MM.1S (cell line): ENCODE data around the gene RTL9.
"Not testable (repeated sequence)": the region's sequence is repeated elsewhere in the genome, so short reads cannot be mapped to it uniquely, and the experiment has no call there.

ENCODE experiments used
- DNase-seq: peaks from one replicate; pipeline ENCODE4 v3.0.0-alpha.2; 2015
- H2AFZ ChIP-seq: fragments of 300-600 bp; sonication (generic); 2 replicates; pipeline ENCODE4 v1.6.0; 2016; ENCODE audit warnings: antibody characterized with exemption, low read length
- H3F3A ChIP-seq: fragments of 300-600 bp; sonication (generic); 2 replicates; pipeline ENCODE4 v1.6.1; 2016; ENCODE audit warnings: mild to moderate bottlenecking, antibody characterized with exemption, low read length, moderate library complexity, mixed read lengths; ENCODE audit not compliant: insufficient read depth
- H3K27ac ChIP-seq: fragments of 300-600 bp; sonication (generic); 2 replicates; pipeline ENCODE4 v1.5.1; 2016; ENCODE audit warnings: mild to moderate bottlenecking, low read length
- H3K27me3 ChIP-seq: fragments of 300-600 bp; sonication (generic); replicated peaks from 2 replicates; pipeline ENCODE4 v1.6.0; 2016; ENCODE audit warnings: low read length; ENCODE audit not compliant: insufficient read depth
- H3K36me3 ChIP-seq: fragments of 300-600 bp; sonication (generic); replicated peaks from 2 replicates; pipeline ENCODE4 v1.6.1; 2016; ENCODE audit warnings: mild to moderate bottlenecking, low read length, mixed read lengths; ENCODE audit not compliant: insufficient read depth
- H3K4me1 ChIP-seq: fragments of 300-600 bp; sonication (generic); 2 replicates; pipeline ENCODE4 v1.6.1; 2016; ENCODE audit warnings: low read length, mixed read lengths
- H3K4me2 ChIP-seq: fragments of 300-600 bp; sonication (generic); 2 replicates; pipeline ENCODE4 v1.6.0; 2016; ENCODE audit warnings: low read depth, low read length
- H3K4me3 ChIP-seq: fragments of 300-600 bp; sonication (generic); 2 replicates; pipeline ENCODE4 v1.5.1; 2016; ENCODE audit warnings: low read length, mixed read lengths
- H3K79me2 ChIP-seq: fragments of 300-600 bp; sonication (generic); 2 replicates; pipeline ENCODE4 v1.6.1; 2016; ENCODE audit warnings: mixed run types, low read length, mixed read lengths
- H3K9ac ChIP-seq: fragments of 300-600 bp; sonication (generic); 2 replicates; pipeline ENCODE4 v1.6.1; 2016; ENCODE audit warnings: low read length, mixed read lengths
- H3K9me2 ChIP-seq: fragments of 300-600 bp; sonication (generic); replicated peaks from 2 replicates; pipeline ENCODE4 v1.6.1; 2016; ENCODE audit warnings: mild to moderate bottlenecking, low read length, mixed read lengths; ENCODE audit not compliant: insufficient read depth
- H3K9me3 ChIP-seq: fragments of 300-600 bp; sonication (generic); replicated peaks from 2 replicates; pipeline ENCODE4 v1.6.1; 2016; ENCODE audit warnings: mild to moderate bottlenecking, low read length, mixed read lengths; ENCODE audit not compliant: insufficient read depth
- H4K20me1 ChIP-seq: fragments of 300-600 bp; sonication (generic); 2 replicates; pipeline ENCODE4 v1.6.1; 2016; ENCODE audit warnings: mild to moderate bottlenecking, low read length, moderate library complexity, mixed read lengths; ENCODE audit not compliant: insufficient read depth
- CTCF ChIP-seq: fragments of 300-600 bp; sonication (generic); IDR thresholded peaks from 2 replicates; pipeline ENCODE4 v1.5.1; 2016; ENCODE audit warnings: antibody characterized with exemption, low read length, mixed read lengths
- EZH2 ChIP-seq: fragments of 300-600 bp; sonication (generic); optimal IDR thresholded peaks from 2 replicates; pipeline ENCODE3; 2017; ENCODE audit warnings: low read depth, mild to moderate bottlenecking, antibody characterized with exemption, low read length, mixed read lengths
- EZH2phosphoT487 ChIP-seq: fragments of 300-600 bp; sonication (generic); IDR thresholded peaks from 2 replicates; pipeline ENCODE4 v1.6.1; 2018; ENCODE audit warnings: antibody characterized with exemption, low read length

The RTL9 gene

GRCh38 chrX:110331444-110332030 is 27.1 kb upstream of the RTL9 start:
- no peaks in the 10 kb centered on the region for H3F3A ChIP-seq
- DNase-seq: no peak
- 0 out of 2 replicates have a peak, but pooled peaks cover 3% of the 10 kb centered on the region for H3K4me1 ChIP-seq
- H3K79me2 ChIP-seq: no peaks in the 10 kb centered on the region
- H3K36me3 ChIP-seq: no peaks in the 10 kb centered on the region
- no peak overlapping the region for H3K9ac ChIP-seq
- no peaks in the 10 kb centered on the region for H4K20me1 ChIP-seq
- H3K27me3 ChIP-seq: no peaks in the 10 kb centered on the region
- no peaks in the 10 kb centered on the region for H3K9me3 ChIP-seq
- no peak overlapping the region for H3K4me2 ChIP-seq
- no peak overlapping the region for H2AFZ ChIP-seq
- H3K4me3 ChIP-seq: no peak overlapping the region
- no peak overlapping the region for H3K27ac ChIP-seq
- TF ChIP-seq EZH2phosphoT487 (no peak), EZH2 (no peak), CTCF (no peak)
- H3K9me2 ChIP-seq: no peaks in the 10 kb centered on the region

- H3K9me2 ChIP-seq, H3K27me3 ChIP-seq, H4K20me1 ChIP-seq, H3K4me3 ChIP-seq, H3K27ac ChIP-seq, H3K9ac ChIP-seq, H3K4me2 ChIP-seq, H3F3A ChIP-seq, H2AFZ ChIP-seq, H3K4me1 ChIP-seq, H3K79me2 ChIP-seq, H3K9me3 ChIP-seq, H3K36me3 ChIP-seq, DNase-seq: not testable (repeated sequence)
Measured at GRCh38 chrX:110333458-110333857, 25.2 kb upstream of the RTL9 start.

GRCh38 chrX:110338935-110339334 is 19.7 kb upstream of the RTL9 start:
- TF ChIP-seq EZH2phosphoT487: no peak
- TF ChIP-seq EZH2: no peak
- TF ChIP-seq CTCF: no peak
- no peaks in the 10 kb centered on the region for H4K20me1 ChIP-seq
- H3K79me2 ChIP-seq: no peaks in the 10 kb centered on the region
- H3K4me2 ChIP-seq: no peak overlapping the region
- DNase-seq: no peak
- no peaks in the 10 kb centered on the region for H3K9me3 ChIP-seq
- H3K9ac ChIP-seq: no peak overlapping the region
- no peaks in the 10 kb centered on the region for H3K36me3 ChIP-seq
- no peaks in the 10 kb centered on the region for H3K9me2 ChIP-seq
- no peak overlapping the region for H3K4me3 ChIP-seq
- no peaks in the 10 kb centered on the region for H3K27me3 ChIP-seq
- H3K4me1 ChIP-seq: no peaks in the 10 kb centered on the region
- no peaks in the 10 kb centered on the region for H3F3A ChIP-seq
- no peak overlapping the region for H2AFZ ChIP-seq
- H3K27ac ChIP-seq: no peak overlapping the region

GRCh38 chrX:110341189-110342035 is 17.2 kb upstream of the RTL9 start:
- no peak overlapping the region for H3K27ac ChIP-seq

More at GRCh38 chrX:110341189-110342035, 17.2 kb upstream of the RTL9 start:
- H2AFZ ChIP-seq: no peak overlapping the region
- H3K9me2 ChIP-seq: no peaks in the 10 kb centered on the region
- H3K4me3 ChIP-seq: no peak overlapping the region
- no peaks in the 10 kb centered on the region for H3K27me3 ChIP-seq
- no peaks in the 10 kb centered on the region for H3K9me3 ChIP-seq
- H3K4me1 ChIP-seq: no peaks in the 10 kb centered on the region
- TF ChIP-seq EZH2phosphoT487 (no peak), CTCF (no peak), EZH2 (no peak)
- no peaks in the 10 kb centered on the region for H3F3A ChIP-seq
- no peak overlapping the region for H3K4me2 ChIP-seq
- H3K36me3 ChIP-seq: no peaks in the 10 kb centered on the region
- DNase-seq: no peak
- H4K20me1 ChIP-seq: no peaks in the 10 kb centered on the region
- no peak overlapping the region for H3K9ac ChIP-seq
- no peaks in the 10 kb centered on the region for H3K79me2 ChIP-seq
